Uterus (tissue), 2 donors: Measurements from ENCODE around the gene USP44.

Source experiments
- POLR2A ChIP-seq, 2 donors: fragments of 450-650 bp; IDR thresholded peaks; one replicate each; pipeline ENCODE4 v1.6.1; 2016; ENCODE audit warnings: antibody characterized with exemption in 2 of 2, mild to moderate bottlenecking in 1 of 2, moderate library complexity in 1 of 2
- TF ChIP-seq, protein P1 (sequence below), 4 experiments: fragments of 200-600 bp in 2 of 4; fragments of 450-650 bp in 2 of 4; sonication (generic) in 2 of 4; IDR thresholded peaks; one replicate each; pipeline ENCODE4 v1.5.1; 2016 to 2019; ENCODE audit warnings: antibody characterized with exemption in 4 of 4, mild to moderate bottlenecking in 2 of 4, moderate library complexity in 1 of 4

DNA sequence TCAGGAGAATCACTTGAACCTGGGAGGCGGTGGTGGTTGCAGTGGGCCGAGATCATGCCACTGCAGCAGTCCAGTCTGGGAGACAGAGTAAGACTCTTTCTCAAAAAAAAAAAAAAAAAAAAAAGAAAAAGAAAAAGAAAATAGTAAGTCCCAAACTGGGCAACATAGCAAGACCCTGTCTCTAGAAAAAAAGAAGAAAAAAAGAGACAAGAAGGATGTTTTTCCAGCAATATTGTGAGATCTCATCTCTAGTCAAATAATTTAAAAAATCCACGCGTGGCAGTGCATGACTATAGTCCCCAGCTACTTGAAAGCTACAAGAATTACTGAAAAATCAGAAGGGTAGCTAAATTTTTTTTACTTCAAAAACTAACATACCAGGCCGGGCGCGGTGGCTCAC is 8.0 kb downstream of the USP44 start:
- TF ChIP-seq, protein P1, sequence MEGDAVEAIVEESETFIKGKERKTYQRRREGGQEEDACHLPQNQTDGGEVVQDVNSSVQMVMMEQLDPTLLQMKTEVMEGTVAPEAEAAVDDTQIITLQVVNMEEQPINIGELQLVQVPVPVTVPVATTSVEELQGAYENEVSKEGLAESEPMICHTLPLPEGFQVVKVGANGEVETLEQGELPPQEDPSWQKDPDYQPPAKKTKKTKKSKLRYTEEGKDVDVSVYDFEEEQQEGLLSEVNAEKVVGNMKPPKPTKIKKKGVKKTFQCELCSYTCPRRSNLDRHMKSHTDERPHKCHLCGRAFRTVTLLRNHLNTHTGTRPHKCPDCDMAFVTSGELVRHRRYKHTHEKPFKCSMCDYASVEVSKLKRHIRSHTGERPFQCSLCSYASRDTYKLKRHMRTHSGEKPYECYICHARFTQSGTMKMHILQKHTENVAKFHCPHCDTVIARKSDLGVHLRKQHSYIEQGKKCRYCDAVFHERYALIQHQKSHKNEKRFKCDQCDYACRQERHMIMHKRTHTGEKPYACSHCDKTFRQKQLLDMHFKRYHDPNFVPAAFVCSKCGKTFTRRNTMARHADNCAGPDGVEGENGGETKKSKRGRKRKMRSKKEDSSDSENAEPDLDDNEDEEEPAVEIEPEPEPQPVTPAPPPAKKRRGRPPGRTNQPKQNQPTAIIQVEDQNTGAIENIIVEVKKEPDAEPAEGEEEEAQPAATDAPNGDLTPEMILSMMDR (IDR thresholded peaks at IDR 0.05), result no peak
- no peak for TF ChIP-seq POLR2A (IDR thresholded peaks at IDR 0.05)
